ENCODE measurements around the gene FANCL. TPM values are rescaled to one million over a fixed set of nuclear protein-coding genes. Genes with fewer than 3 reads are reported as not detected.
"Not testable (repeated sequence)": the region's sequence is repeated elsewhere in the genome, so short reads cannot be mapped to it uniquely, and the experiment has no call there.

Gene FANCL
- total and polyA plus RNA-seq, 4 donors, result 6.2 to 60.0 (median 22.3) TPM

- Histone ChIP-seq H3K4me1 (ENCODE audit: control insufficient read depth in 5 of 5, insufficient read depth in 5 of 5, low read length in 5 of 5) (peaks cover 0 to 9% (median 0%) of the 10 kb centered on the region in 5 donors), H3K4me3 (no peak overlapping the region), H3K36me3 (ENCODE audit: control insufficient read depth in 4 of 4, insufficient read depth in 4 of 4, low read length in 4 of 4) (peaks cover 0 to 10% (median 4%) of the 10 kb centered on the region in 4 donors), H3K9ac (ENCODE audit: insufficient read depth in 1 of 2, low read length in 2 of 2) (no peak overlapping the region), H3K9me3 (ENCODE audit: control insufficient read depth in 4 of 4, insufficient read depth in 3 of 4, low read length in 3 of 4) (no peaks in the 10 kb centered on the region), H3K27ac (ENCODE audit: low read depth in 1 of 2, low read length in 1 of 2) (no peak overlapping the region), H3K27me3 (ENCODE audit: control insufficient read depth in 3 of 3, insufficient read depth in 3 of 3, low read length in 2 of 3) (no peaks in the 10 kb centered on the region)
- WGBS, 2 donors, result 75 to 86% methylated on average over 2 of the region's 2 CpGs
- DNase-seq, result no peak
- TF ChIP-seq, protein P1, sequence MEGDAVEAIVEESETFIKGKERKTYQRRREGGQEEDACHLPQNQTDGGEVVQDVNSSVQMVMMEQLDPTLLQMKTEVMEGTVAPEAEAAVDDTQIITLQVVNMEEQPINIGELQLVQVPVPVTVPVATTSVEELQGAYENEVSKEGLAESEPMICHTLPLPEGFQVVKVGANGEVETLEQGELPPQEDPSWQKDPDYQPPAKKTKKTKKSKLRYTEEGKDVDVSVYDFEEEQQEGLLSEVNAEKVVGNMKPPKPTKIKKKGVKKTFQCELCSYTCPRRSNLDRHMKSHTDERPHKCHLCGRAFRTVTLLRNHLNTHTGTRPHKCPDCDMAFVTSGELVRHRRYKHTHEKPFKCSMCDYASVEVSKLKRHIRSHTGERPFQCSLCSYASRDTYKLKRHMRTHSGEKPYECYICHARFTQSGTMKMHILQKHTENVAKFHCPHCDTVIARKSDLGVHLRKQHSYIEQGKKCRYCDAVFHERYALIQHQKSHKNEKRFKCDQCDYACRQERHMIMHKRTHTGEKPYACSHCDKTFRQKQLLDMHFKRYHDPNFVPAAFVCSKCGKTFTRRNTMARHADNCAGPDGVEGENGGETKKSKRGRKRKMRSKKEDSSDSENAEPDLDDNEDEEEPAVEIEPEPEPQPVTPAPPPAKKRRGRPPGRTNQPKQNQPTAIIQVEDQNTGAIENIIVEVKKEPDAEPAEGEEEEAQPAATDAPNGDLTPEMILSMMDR (IDR thresholded peaks at IDR 0.05; ENCODE audit: control extremely low read depth, extremely low read depth), result no peak
- ATAC-seq (ENCODE audit: insufficient read depth, low FRiP score), result no peak
Measured at GRCh38 chr2:58194458-58194857, 46.7 kb downstream of the FANCL start.

DNA sequence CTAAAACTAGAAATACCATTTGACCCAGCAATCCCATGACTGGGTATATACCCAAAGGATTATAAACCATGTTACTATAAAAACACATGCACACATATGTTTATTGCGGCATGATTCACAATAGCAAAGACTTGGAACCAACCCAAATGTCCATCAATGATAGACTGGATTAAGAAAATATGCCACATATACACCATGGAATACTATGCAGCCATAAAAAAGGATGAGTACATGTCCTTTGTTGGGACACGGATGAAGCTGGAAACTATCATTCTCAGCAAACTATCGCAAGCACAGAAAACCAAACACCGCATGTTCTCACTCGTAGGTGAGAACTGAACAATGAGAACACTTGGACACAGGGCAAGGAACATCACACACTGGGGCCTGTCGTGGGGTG lies 54.1 kb downstream of the FANCL start:
- peaks cover 0 to 11% (median 2%) of the 10 kb centered on the region in 4 donors for H3K36me3 ChIP-seq (ENCODE audit: control insufficient read depth in 4 of 4, insufficient read depth in 4 of 4, low read length in 4 of 4)
- H3K27ac ChIP-seq (ENCODE audit: low read depth in 1 of 2, low read length in 1 of 2); H3K9me3 ChIP-seq (ENCODE audit: control insufficient read depth in 4 of 4, insufficient read depth in 3 of 4, low read length in 3 of 4); ATAC-seq (ENCODE audit: insufficient read depth, low FRiP score); H3K27me3 ChIP-seq (ENCODE audit: control insufficient read depth in 3 of 3, insufficient read depth in 3 of 3, low read length in 2 of 3); H3K4me3 ChIP-seq; DNase-seq; H3K4me1 ChIP-seq (ENCODE audit: control insufficient read depth in 5 of 5, insufficient read depth in 5 of 5, low read length in 5 of 5); H3K9ac ChIP-seq (ENCODE audit: insufficient read depth in 1 of 2, low read length in 2 of 2): not testable (repeated sequence)
- WGBS, 2 donors, result 93 to 98% methylated on average over 6 of the region's 6 CpGs

DNA sequence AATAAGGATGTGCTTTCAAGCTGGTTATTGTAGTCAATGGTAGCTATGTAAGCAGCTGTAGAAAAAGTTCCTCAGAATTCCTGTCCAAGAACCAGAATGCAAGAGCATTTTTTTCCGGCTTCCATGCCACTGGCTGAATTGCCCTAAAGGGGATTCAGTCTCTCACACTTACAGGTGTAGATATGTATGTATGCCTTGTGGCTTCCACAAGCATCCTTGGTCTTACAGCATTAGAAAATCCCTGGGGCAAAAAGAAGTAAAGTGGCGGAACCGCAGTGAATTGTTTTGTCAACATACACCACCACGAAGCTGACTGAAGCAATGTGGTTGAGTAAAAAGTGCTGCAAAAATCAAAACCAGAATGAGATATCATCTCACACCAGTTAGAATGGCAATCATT lies 54.6 kb downstream of the FANCL start:
- no peak overlapping the region for H3K4me3 ChIP-seq
- 84% methylated on average over 4 of the region's 4 CpGs for WGBS, 2 donors
- no peaks in the 10 kb centered on the region for H3K4me1 ChIP-seq (ENCODE audit: control insufficient read depth in 5 of 5, insufficient read depth in 5 of 5, low read length in 5 of 5)
- H3K27ac ChIP-seq (ENCODE audit: low read depth in 1 of 2, low read length in 1 of 2), result no peak overlapping the region
- DNase-seq, result no peak
- no peak overlapping the region for H3K9ac ChIP-seq (ENCODE audit: insufficient read depth in 1 of 2, low read length in 2 of 2)
- H3K9me3 ChIP-seq (ENCODE audit: control insufficient read depth in 4 of 4, insufficient read depth in 3 of 4, low read length in 3 of 4), result no peaks in the 10 kb centered on the region
- TF ChIP-seq, protein P1 (IDR thresholded peaks at IDR 0.05; ENCODE audit: control extremely low read depth, extremely low read depth), result no peak
- no peak for ATAC-seq (ENCODE audit: insufficient read depth, low FRiP score)
- H3K36me3 ChIP-seq (ENCODE audit: control insufficient read depth in 4 of 4, insufficient read depth in 4 of 4, low read length in 4 of 4), result peaks cover 0 to 11% (median 2%) of the 10 kb centered on the region in 4 donors
- no peaks in the 10 kb centered on the region for H3K27me3 ChIP-seq (ENCODE audit: control insufficient read depth in 3 of 3, insufficient read depth in 3 of 3, low read length in 2 of 3)

DNA sequence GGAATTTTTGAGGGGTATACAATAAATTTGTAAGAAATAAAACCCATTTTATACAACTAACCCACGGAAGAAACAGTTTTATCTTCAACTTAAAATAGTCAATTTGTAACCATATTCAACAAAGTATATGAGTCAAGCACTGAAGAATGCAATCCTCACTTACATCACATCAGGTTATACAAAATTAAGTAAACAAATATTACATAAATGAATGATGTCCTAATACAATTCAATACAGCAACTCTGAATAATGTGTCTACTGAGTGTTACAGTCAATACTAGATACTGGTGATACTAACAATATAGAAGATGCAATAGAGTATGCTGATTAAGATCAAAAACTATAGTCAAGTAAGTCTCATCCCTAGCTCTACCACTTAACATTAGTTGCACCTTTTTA lies 58.6 kb downstream of the FANCL start:
- Histone ChIP-seq H3K4me1 (ENCODE audit: control insufficient read depth in 5 of 5, insufficient read depth in 5 of 5, low read length in 5 of 5) (no peaks in the 10 kb centered on the region), H3K4me3 (no peak overlapping the region), H3K27ac (ENCODE audit: low read depth in 1 of 2, low read length in 1 of 2) (no peak overlapping the region), H3K9me3 (ENCODE audit: control insufficient read depth in 4 of 4, insufficient read depth in 3 of 4, low read length in 3 of 4) (no peaks in the 10 kb centered on the region), H3K27me3 (ENCODE audit: control insufficient read depth in 3 of 3, insufficient read depth in 3 of 3, low read length in 2 of 3) (no peaks in the 10 kb centered on the region), H3K36me3 (ENCODE audit: control insufficient read depth in 4 of 4, insufficient read depth in 4 of 4, low read length in 4 of 4) (peaks cover 0 to 14% (median 0%) of the 10 kb centered on the region in 4 donors), H3K9ac (ENCODE audit: insufficient read depth in 1 of 2, low read length in 2 of 2) (no peak overlapping the region)
- no peak for ATAC-seq (ENCODE audit: insufficient read depth, low FRiP score)
- TF ChIP-seq, protein P1 (IDR thresholded peaks at IDR 0.05; ENCODE audit: control extremely low read depth, extremely low read depth), result no peak
- 90 to 95% methylated on average over 1 of the region's 1 CpG for WGBS, 2 donors
- DNase-seq, result no peak
